Aorta (tissue), 5 donors: ENCODE measurements around the gene ACAD10. TPM values are rescaled to one million over a fixed set of nuclear protein-coding genes. Genes with fewer than 3 reads are reported as not detected.
A peak's percentile ranks its signal among the peaks of the same experiment; 100 is the strongest.
"Not testable (repeated sequence)": the region's sequence is repeated elsewhere in the genome, so short reads cannot be mapped to it uniquely, and the experiment has no call there.

Source experiments
- ATAC-seq: fragments of 200-7000 bp; cut with Tn5 transposase; one replicate; pipeline ENCODE4 v1.9.1; 2022; ENCODE audit warnings: moderate library complexity; ENCODE audit not compliant: low FRiP score
- DNase-seq, 2 donors: peaks; one replicate each; pipeline ENCODE4 v3.0.0-alpha.2; 2020
- H3K27ac ChIP-seq, 2 donors: one replicate each; pipeline ENCODE4 v1.5.1; 2013; ENCODE audit warnings: low read length in 2 of 2, mild to moderate bottlenecking in 2 of 2, moderate library complexity in 2 of 2, control low read depth in 1 of 2, inconsistent platforms in 1 of 2, low read depth in 1 of 2
- H3K27me3 ChIP-seq, 2 donors: one replicate each; pipeline ENCODE4 v1.6.1; 2013; ENCODE audit warnings: control low read depth in 1 of 2, low read length in 1 of 2, mild to moderate bottlenecking in 1 of 2, moderate library complexity in 1 of 2; ENCODE audit not compliant: insufficient read depth in 2 of 2, control insufficient read depth in 1 of 2
- H3K36me3 ChIP-seq, 2 donors: one replicate each; pipeline ENCODE4 v1.6.1; 2013; ENCODE audit warnings: control low read depth in 1 of 2, low read length in 1 of 2, mild to moderate bottlenecking in 1 of 2; ENCODE audit not compliant: insufficient read depth in 2 of 2, control insufficient read depth in 1 of 2
- H3K4me1 ChIP-seq, 2 donors: one replicate each; pipeline ENCODE4 v1.6.1; 2013; ENCODE audit warnings: low read length in 2 of 2, control low read depth in 1 of 2, mild to moderate bottlenecking in 1 of 2, moderate library complexity in 1 of 2; ENCODE audit not compliant: insufficient read depth in 2 of 2, control insufficient read depth in 1 of 2
- H3K4me3 ChIP-seq, 2 donors: one replicate each; pipeline ENCODE4 v1.5.1; 2013; ENCODE audit warnings: low read length in 2 of 2, control low read depth in 1 of 2, mild to moderate bottlenecking in 1 of 2
- H3K9me3 ChIP-seq: one replicate; pipeline ENCODE4 v1.6.1; 2013; ENCODE audit warnings: mild to moderate bottlenecking, low read length; ENCODE audit not compliant: control insufficient read depth
- WGBS, 2 donors: extraction: QIAGEN DNeasy Blood & Tissue Kit; methylation state at CpG; one replicate each; pipeline ENCODE4 v1.1.7; 2013; 5-methylcytosine and 5-hydroxymethylcytosine counted together
- intact Hi-C, 2 donors: fragments of 100-400 bp; cut with DNase I; formaldehyde crosslinking; loops; one replicate each; pipeline versions ENCODE4 v1.14.2 to v1.15.0; 2022
- polyA plus RNA-seq, 2 donors: library from polyadenylated mRNA; stranded (reverse); fragments of 200-250 nt; gene quantifications; one replicate each; pipeline ENCODE4 v1.2.3, GENCODE V29; 2013
- total RNA-seq, 2 donors: library from RNA; stranded (reverse); fragmentation: NEBNext Ultra II Directional; extraction: Animal tissue kit (Norgen Biotek cat#: 25700); gene quantifications; one replicate each; pipeline ENCODE4 v1.2.1, GENCODE V29; 2021
- donor health status: healthy with polysubstance abuse.
- donor health status: Bipolar disorder and iron deficiency.
- donor health status: DM: no; HTN: no; CAD: no.
- donor health status: DM: no; HTN: no; CAD: no.
- donor health status: DM: yes; HTN: yes; CAD: no.

ACAD10 gene
- total and polyA plus RNA-seq, 4 donors = 7.0 to 27.9 (median 15.6) TPM

DNA sequence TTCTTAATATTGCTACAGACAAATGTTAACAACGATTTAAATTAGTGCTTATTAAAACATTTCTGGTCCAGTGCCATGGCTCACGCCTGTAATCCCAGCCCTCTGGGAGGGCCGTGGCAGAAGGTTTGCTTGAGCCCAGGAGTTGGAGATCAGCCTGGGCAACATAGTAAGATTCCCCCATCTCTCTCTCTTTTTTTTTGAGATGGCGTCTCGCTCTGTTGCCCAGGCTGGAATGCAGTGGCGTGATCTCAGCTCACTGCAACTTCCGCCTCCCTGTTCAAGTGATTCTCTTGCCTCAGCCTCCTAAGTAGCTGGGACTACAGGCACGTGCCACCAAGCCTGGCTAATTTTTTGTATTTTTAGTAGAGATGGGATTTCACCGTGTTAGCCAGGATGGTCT is 33.3 kb upstream of the ACAD10 start:
- H3K4me1 ChIP-seq, ATAC-seq, DNase-seq, H3K9me3 ChIP-seq, intact Hi-C loops, H3K4me3 ChIP-seq, H3K27ac ChIP-seq, H3K27me3 ChIP-seq, H3K36me3 ChIP-seq: not testable (repeated sequence)
- 87 to 92% methylated on average over 9 of the region's 9 CpGs for WGBS, 2 donors

DNA sequence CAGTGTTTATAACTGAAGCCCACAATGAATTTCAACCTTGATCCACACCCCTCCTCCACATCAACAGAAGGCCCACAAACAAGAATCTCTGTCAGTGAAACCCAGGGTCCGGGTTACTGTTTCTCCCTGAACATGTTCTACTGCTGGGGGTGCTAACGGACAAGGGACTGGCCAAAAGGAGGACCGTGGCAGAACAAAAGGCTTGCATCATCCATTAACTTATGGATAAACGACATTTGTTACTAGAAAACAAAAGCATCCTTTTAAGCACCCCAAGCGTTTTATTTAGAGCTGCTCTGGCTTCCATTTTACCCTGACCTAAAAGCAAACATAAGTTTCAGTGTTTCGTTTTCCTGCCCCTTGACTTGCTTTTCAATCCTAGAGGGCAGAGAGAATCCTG is 32.3 kb upstream of the ACAD10 start:
- H3K9me3 ChIP-seq = no peaks in the 10 kb centered on the region
- 83 to 87% methylated on average over 6 of the region's 6 CpGs for WGBS, 2 donors
- no peaks in the 10 kb centered on the region for H3K4me1 ChIP-seq
- ATAC-seq = no peak
- no peak overlapping the region for H3K4me3 ChIP-seq
- no peak for DNase-seq
- H3K36me3 ChIP-seq = peaks cover 6 to 8% of the 10 kb centered on the region in 2 donors
- H3K27me3 ChIP-seq = no peaks in the 10 kb centered on the region
- H3K27ac ChIP-seq = no peak overlapping the region
- intact Hi-C loops = no loop called here

DNA sequence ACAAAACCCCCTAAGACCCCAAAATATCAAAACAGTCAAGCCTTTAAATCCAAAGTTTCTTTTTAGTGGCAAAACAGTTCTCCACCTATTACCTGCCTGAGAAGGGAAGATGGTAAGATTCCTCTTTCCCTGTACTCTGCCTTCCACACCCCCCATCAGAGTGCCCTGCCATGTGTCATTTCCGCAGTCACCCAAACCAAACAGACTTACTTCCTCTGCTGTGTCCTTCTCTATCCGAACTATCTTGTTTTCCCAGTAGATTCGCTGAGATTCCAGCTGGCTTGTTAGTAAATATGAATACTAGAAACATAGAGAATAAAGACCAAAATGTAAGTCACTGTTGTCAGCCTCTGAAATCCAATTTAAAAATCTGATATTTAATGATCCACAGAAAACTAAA is 30.5 kb upstream of the ACAD10 start:
- H3K27me3 ChIP-seq = no peaks in the 10 kb centered on the region
- H3K27ac ChIP-seq = no peak overlapping the region
- H3K36me3 ChIP-seq = peaks cover 8 to 10% of the 10 kb centered on the region in 2 donors
- no peaks in the 10 kb centered on the region for H3K9me3 ChIP-seq
- ATAC-seq = no peak
- intact Hi-C loops = no loop called here
- 90 to 92% methylated on average over 3 of the region's 3 CpGs for WGBS, 2 donors
- no peak for DNase-seq
- H3K4me1 ChIP-seq = no peaks in the 10 kb centered on the region
- H3K4me3 ChIP-seq = no peak overlapping the region

DNA sequence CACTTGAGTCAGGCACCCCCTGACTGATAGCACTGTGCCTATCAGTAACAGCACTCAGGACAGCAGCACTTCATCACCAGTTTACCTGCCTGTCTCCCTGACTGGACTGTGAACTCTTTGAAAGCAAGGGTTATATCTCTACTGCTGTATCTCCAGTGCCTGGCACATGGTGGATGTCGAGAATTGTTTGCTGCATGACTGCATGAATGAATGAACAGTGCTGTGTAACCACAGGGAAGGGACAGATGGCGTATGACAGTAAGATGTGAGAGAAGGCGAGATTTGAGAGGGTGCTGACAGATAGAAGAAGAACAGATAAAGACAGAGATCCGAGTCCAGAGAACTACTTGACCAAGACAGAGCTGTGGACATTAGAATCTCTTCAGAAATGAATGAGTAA is 29.8 kb upstream of the ACAD10 start:
- H3K27me3 ChIP-seq = no peaks in the 10 kb centered on the region
- H3K36me3 ChIP-seq = peaks cover 8 to 12% of the 10 kb centered on the region in 2 donors
- H3K4me3 ChIP-seq = no peak overlapping the region
- DNase-seq (no peak), ATAC-seq (no peak)
- H3K27ac ChIP-seq = no peak overlapping the region
- intact Hi-C loops = no loop called here
- H3K9me3 ChIP-seq = no peaks in the 10 kb centered on the region
- 91 to 92% methylated on average over 4 of the region's 4 CpGs for WGBS, 2 donors
- no peaks in the 10 kb centered on the region for H3K4me1 ChIP-seq

DNA sequence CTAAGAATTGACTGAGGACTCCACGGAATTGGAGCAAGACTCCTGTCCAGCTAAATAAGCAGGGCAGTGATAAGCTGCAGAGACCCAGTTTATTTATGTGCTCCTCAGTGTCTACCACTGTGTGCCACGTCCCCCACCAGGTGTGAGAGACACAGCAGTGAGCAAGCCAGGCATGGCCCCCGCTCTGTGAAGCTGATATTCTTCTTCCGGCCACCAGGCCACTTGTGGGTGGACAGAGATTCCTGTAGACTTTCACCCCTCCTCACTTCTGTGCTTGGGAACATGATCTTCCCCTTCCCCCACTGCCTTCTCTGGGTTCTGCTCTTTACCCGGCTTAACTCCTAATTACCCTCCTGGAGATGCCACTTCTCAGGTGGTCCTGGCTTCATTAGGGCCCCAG is 21.4 kb upstream of the ACAD10 start:
- peaks cover 3 to 5% of the 10 kb centered on the region in 2 donors for H3K36me3 ChIP-seq
- H3K4me3 ChIP-seq = no peak overlapping the region
- no peaks in the 10 kb centered on the region for H3K9me3 ChIP-seq
- no peak overlapping the region for H3K27ac ChIP-seq
- intact Hi-C loops = no loop called here
- 79% methylated on average over 5 of the region's 5 CpGs for WGBS, 2 donors
- ATAC-seq (no peak), DNase-seq (no peak)
- H3K27me3 ChIP-seq = no peaks in the 10 kb centered on the region
- H3K4me1 ChIP-seq = no peaks in the 10 kb centered on the region

DNA sequence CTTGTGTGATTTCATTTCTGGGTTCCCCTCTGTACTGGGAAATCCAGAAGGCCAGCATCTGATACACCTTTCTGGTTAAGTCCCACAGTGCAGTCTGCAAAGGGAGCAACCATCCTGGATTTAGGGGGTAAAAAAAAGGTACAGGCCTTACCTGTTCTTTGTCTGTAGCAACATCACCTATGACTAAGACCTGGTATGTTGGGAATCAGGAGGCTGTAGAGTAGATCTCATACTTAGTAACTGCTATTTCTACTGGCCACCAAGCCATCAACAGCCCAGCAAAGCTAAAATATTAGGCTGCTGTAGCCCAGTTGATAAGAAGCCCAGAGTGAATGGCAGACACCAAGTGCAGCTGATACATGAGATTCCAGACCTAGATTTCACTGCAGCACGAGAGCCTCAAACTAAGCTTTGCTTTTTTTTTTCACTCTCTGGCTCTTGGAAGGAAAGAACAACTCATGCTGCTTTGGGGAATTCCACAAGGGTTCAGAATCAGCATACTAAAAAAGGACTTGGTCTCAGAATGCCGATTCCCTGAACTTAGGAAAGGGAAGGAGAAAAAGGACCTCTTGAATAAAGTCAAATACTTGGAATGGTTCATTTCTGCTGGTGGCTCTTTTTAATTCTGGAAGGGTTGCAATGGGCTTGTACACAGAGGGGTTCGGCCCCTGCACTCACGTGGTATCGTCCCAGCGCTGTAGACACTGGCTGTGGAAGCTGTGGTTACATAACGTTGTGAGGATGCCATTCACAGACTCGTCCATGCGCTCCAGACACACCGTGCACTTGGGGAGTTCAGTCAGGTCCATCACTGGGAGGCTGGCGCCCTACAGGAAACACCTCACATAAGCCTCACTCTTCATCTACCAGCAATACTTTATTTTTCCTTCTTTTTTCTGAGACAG is 20.6 kb upstream of the ACAD10 start:
- DNase-seq (no peak), ATAC-seq (peak; percentile 73)
- no peak overlapping the region for H3K27ac ChIP-seq
- WGBS, 2 donors = 53 to 55% methylated on average over 11 of the region's 11 CpGs
- H3K9me3 ChIP-seq = no peaks in the 10 kb centered on the region
- no peaks in the 10 kb centered on the region for H3K27me3 ChIP-seq
- peaks cover 3 to 6% of the 10 kb centered on the region in 2 donors for H3K36me3 ChIP-seq
- intact Hi-C loops = no loop called here
- H3K4me3 ChIP-seq = no peak overlapping the region
- no peaks in the 10 kb centered on the region for H3K4me1 ChIP-seq

DNA sequence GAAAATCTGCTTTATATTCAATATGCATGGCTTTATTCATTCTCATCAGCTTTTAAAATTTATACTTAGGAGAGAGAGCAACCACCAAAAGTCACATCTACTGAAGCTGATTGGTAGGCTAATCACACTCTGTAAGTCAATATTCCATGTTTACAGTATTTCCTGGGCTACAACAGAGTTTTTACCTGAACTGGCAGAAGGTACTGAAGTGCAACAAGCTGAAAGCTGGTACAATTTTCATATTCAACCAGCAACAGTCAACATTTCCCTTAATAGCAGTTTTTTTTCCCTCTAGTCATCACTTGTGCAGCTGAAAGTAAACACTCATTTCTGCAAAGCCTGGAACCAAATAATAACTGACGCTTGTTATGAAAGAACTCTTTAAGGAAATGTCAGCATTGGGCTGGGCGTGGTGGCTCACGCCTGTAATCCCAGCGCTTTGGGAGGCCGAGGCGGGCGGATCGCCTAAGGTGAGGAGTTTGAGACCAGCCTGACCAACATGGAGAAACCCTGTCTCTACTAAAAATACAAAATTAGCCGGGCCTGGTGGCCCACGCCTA is 13.0 kb upstream of the ACAD10 start:
- 96% methylated on average over 10 of the region's 10 CpGs for WGBS, 2 donors
- Histone ChIP-seq H3K27me3 (no peaks in the 10 kb centered on the region), H3K4me1 (no peaks in the 10 kb centered on the region), H3K27ac (no peak overlapping the region), H3K4me3 (no peak overlapping the region), H3K9me3 (no peaks in the 10 kb centered on the region), H3K36me3 (peaks cover 4 to 8% of the 10 kb centered on the region in 2 donors)
- DNase-seq (no peak), ATAC-seq (no peak)
- intact Hi-C loops = loop anchor here in 1 of 2 donors (5.0 to 10.0 kb wide), 2 partner anchors 158 to 276 kb away; no protein-coding TSS in a partner anchor

DNA sequence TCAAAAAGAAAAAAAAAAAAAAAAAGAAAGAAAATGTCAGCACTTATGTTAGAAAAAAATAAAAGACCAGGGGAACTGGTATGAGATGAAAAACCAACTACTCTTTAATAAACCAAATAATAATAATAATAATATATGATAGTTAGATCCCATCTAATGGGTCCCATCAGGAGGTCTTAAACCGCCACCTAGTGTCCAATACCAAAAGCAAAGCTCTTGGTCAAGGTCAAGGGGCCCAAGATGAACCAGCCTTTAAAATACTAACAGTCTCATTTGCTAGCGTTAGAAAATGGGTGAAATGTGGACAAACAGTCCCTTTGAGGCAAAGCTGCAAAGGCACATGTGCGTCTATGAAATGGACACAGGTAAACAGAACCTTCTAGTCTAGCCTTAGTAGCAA is 12.3 kb upstream of the ACAD10 start:
- H3K4me1 ChIP-seq = no peaks in the 10 kb centered on the region
- ATAC-seq (no peak), DNase-seq (no peak)
- H3K36me3 ChIP-seq = peaks cover 4 to 8% of the 10 kb centered on the region in 2 donors
- H3K27ac ChIP-seq = peak overlapping the region in 1 of 2 donors; percentile 40
- H3K27me3 ChIP-seq = no peaks in the 10 kb centered on the region
- no peaks in the 10 kb centered on the region for H3K9me3 ChIP-seq
- H3K4me3 ChIP-seq = no peak overlapping the region
- intact Hi-C loops = loop anchor here in 1 of 2 donors (5.0 to 10.0 kb wide), 2 partner anchors 159 to 276 kb away; no protein-coding TSS in a partner anchor
- WGBS, 2 donors = 51 to 52% methylated on average over 3 of the region's 3 CpGs
